Amygdala (tissue), 56 donors: ENCODE data around the gene PDE6B.
"Not testable (repeated sequence)": the region's sequence is repeated elsewhere in the genome, so short reads cannot be mapped to it uniquely, and the experiment has no call there.

Experiments
- DNase-seq, 56 donors: peaks; one replicate each; lab custom pipeline; 2025; lab: John Stamatoyannopoulos, UW

The PDE6B gene

GRCh38 chr4:634599-634985, 9.2 kb downstream of the PDE6B start:
- DNase-seq: no peak

GRCh38 chr4:635066-635835, 9.9 kb downstream of the PDE6B start:
- DNase-seq: not testable (repeated sequence)

DNA sequence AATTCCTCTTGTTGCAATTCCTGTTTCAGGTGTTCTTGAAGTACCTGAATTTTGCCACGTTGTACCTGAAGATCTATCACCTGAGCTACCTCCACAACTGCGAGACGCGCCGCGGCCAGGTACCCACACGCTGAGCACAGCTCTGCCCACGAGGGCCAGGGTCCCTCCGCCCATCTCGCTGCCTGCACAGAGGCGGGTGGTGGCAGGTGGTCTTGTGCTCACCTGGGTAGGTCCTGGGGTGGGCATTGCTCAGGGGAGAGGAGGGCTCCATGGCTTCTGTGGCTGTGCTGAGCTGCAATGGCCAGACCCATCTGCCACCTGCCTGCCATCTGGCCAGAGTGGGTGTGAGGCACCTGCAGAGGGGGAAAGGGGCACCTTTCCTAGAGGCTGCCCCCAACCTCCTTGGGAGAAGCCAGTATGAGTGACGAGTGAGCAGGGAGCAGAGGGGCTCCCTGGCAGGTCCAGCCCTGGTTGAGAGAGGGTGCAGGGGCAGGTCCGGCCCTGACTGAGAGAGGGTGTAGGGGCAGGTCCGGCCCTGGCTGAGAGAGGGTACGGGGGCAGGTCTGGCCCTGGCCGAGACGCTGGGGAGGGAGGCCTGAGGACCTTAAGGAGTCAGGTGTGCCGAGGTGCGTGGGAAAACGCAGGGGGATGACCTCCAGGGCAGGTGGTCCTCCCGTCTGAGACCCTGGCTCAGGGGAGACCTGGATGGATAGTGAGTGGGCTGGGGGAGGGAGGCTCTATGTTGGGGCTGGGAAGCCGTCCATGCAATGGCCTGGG, 10.7 kb downstream of the PDE6B start:
- DNase-seq: no peak

DNA sequence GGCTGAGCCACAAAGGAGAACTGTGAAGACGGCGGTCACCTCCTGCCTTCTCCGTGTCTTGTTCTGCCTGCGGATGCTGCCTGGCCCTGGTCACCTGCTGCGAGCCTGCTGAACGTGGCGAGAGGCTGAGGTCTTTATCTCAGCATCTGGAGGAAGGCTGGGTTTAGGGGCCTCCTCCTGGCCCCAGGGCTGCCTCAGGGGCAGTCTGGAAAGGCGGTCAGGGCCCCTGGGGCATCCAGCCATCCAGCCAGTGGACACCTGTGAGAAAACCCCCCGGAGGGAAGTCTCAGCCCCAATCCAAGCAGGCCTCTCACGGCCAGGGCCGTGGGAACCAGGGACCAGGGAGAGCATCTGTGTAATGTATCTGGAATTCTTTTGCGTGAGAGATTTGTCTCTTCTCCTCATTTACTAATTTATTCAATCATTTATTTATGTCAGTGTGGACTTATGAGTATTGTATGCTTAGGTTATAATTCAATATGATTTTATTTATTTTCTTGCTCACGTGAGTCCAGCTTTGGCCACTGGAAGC, 11.3 kb downstream of the PDE6B start:
- no peak for DNase-seq

DNA sequence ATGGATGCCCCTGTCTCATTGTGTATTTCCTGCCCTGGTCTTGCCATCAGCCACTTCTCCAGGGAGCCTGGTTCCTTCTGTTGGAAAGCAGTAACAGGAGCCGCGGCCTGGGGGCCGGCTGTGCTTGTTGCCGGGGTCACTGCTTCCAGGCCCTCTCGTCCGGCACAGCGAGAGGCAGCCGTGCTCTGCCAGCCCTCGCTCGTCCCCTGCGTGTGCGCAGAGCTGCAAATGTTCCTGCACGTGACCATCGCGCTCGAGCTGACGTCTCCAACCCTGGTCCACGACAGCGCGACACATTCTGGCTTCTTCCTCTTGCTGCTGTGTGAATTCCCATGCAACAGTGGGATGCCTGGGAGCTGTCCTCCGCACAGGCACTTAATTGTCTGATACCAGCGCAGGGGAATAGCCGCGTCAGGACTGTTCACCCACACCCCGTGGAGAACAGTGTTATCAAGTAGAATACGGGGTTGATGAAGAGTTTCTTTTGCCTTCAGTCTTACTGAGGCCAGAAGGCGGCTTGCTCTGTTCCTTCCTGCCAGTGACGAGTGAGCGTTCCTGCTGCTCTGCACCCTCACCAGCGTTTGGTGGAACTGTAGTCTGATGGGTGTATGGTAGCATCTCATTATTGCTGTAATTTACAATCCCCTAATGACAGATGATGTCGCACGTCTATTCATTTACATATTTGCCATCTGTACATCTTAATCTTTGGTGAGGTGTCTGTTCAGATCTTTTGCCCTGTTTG, 12.3 kb downstream of the PDE6B start:
- peak in 9 of 56 donors; percentile 19 to 44 (median 29) for DNase-seq

GRCh38 chr4:642366-642765, 17.0 kb downstream of the PDE6B start:
- not testable (repeated sequence) for DNase-seq

DNA sequence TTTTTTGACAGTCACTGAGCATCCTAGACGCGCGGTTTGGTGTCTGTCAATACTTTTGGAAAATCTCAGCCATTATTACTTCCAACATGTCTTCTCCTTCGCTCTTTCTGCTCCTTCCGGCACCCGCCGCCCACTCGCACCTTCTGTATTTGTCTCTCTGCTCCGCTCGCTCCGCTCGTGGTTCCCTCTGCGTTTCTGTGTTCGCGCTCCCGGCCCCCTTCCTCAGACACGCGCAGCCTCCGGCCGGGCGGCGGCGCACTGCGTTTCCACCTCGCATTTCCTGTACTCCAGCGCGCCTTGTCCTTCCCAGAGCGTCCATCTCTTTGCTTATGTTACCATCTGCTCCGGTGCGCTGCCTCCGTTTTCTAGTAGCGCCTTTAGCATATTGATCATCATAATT, 21.1 kb downstream of the PDE6B start:
- peak in 2 of 56 donors; percentile 24 to 50 for DNase-seq

- DNase-seq: no peak
Measured at GRCh38 chr4:647481-647880, 22.1 kb downstream of the PDE6B start.

- no peak for DNase-seq
Measured at GRCh38 chr4:648579-649292, 23.4 kb downstream of the PDE6B start.

GRCh38 chr4:649293-649625, 23.9 kb downstream of the PDE6B start:
- DNase-seq: no peak

DNA sequence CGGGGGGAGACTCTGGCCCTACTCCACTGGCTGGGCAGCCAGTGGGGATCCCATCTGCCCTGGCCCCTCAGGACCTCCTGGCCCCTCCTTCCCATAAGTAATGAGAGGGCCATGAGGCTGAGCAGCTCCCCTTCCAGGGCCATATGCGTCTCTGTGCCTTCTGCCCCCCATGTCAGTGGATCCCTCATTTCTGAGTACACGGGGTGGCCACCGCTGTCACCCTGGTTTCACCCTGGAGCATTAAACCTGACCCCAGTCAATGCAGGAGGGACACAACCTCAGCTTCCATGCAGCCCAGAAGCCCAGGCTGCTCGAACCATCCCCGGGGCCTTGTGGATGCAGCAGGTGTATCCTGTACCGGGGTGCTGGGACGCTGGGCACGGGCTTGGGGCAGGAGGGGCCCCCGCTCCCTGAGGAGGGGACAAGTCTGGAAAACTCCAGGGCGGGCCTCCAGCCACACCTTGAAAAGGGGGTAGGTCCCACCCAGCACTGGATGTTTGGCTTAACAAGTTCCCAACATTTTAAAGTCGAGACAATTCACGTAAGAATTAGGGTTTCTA, 24.5 kb downstream of the PDE6B start:
- no peak for DNase-seq

- DNase-seq: peak in 1 of 56 donors; percentile 36
Measured at GRCh38 chr4:650461-650860, 25.1 kb downstream of the PDE6B start.

DNA sequence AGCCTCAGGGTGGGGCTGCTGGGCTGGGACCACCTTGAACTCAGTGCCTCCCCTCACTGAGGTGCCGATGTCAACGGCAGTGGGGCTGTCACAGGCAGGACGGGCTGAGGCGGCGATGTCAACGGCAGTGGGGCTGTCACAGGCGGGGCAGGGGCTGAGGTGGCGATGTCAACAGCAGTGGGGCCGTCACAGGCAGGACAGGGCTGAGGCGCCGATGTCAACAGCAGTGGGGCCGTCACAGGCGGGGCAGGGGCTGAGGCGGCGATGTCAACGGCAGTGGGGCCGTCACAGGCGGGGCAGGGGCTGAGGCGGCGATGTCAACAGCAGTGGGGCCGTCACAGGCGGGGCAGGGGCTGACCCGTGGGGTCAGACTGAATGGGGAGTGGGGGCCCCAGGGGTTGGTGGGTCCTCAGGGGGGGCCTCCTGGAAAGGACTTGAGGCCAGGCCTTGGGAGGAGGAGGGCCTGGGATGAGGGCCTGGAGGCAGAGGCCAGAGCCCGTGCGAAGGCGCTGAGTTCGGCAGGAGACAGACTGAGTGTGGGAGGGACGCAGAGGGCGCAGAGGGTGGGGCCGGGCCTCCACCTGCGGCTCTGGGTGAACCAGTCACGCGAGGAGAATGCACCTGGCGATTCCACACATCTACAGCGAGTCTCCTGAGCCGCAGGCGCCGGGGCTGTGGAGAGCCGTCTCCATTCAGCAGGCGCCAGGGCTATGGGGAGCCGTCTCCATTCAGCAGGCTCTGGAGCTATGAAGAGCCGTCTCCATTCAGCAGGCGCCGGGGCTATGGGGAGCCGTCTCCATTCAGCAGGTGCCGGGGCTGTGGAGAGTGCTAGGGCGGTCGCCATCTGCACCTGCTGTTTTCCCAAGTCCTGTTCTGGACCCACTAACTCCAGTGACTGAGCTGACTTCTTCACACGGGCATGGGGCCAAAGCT, 25.8 kb downstream of the PDE6B start:
- DNase-seq: peak in 47 of 56 donors; percentile 34 to 93 (median 74)

DNA sequence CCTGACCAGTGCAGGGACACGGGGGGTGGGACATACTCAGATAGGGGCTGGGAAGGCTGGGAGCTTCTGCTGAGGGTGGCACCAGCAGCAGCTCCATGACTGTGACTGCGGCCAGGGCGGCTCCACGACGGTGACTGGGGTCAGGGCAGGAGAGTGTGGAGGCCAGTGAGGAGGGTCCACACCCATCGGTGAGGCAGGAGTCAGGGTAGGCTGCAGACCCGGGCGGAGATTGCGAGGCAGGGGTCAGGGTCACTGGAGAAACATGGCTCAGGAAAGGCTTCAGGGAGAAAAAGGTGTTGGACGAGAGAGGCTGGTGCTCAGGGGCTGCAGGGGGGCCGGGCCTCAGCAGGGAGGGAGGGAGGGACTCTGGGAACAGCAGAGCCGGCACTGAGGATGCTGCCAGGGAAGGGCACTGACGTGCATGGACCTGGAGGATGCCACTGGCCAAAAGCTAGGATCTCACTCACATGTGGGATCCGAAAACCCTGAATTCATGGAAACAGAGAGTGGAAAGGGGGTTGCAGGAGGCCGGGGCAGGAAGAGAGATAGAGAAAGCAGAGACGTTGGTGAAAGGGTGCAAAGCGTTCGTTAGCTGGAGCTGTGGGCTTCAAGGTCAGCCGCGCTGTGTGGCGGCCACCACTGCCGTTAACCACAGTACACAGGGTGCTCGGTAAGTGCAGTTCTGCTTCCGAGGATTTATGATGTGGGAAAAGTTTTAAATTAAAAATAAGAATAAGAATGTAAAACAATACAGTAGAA, 26.7 kb downstream of the PDE6B start:
- DNase-seq: peak in 7 of 56 donors; percentile 27 to 75 (median 60)

DNA sequence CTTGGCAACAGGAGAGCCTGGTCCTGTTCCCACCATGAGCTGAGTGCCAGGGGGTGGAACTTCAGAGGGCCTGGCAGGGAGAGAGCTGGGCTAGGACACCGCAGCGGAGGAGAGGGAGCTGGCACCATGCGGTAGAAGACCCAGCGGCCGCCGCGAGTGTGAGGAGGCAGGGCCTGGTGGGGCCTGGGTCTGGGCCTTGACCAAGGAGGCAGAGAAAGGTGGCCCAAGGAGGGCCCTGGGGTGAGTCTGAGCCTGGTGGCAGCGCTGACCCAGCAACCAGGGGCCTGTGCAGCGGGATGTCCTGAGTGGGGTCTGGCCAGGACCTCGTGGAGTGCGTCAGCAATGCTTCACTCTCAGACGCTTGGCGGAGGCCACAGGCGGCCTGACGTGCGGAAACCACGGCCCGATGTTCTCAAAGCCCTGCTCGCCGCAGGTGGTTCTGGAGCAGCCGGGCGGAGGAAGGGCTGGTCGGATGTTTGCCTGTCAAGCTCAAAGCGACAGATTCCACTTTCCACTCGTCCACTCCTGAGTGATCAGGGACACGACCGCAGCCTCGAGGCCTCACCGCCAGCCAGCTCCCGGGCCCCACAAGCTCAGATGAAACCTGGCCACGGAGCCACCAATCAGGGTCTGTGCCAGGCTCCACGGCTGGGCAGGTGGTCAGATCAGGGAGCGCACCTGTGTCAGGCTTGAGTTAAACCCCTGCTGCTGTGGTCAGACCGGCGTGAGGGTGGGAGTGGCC, 27.9 kb downstream of the PDE6B start:
- DNase-seq: peak in 14 of 56 donors; percentile 29 to 68 (median 40)

- DNase-seq: no peak
Measured at GRCh38 chr4:653831-654502, 28.6 kb downstream of the PDE6B start.

DNA sequence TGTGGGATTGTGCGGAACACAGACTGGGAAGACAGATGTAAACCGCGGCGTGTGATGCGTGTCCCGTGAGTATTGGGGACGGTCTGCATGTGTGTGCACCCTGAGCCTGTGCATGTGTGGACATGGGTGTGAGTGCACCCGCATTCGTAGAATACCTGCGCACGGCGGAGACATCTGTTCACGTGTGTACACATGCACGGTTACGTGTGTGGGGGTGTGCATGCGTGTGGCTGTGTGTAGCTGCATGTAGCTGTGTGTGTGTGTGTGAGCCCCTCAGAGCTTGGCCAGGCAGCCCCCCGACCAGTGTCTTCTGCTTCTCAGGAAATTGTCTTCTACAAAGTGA, 29.1 kb downstream of the PDE6B start:
- DNase-seq: no peak
